HG02840 (cell line): ENCODE measurements around the gene EIF2S1.

ENCODE experiments used
- ATAC-seq: cut with Tn5 transposase; IDR thresholded peaks from one replicate; pipeline ENCODE4 v1.9.1; 2021; ENCODE audit warnings: mild to moderate bottlenecking, moderate library complexity, moderate number of reproducible peaks; ENCODE audit not compliant: unreplicated experiment, low FRiP score

Gene EIF2S1

GRCh38 chr14:67429510-67430205 is 69.5 kb downstream of the EIF2S1 start:
- no peak for ATAC-seq

DNA sequence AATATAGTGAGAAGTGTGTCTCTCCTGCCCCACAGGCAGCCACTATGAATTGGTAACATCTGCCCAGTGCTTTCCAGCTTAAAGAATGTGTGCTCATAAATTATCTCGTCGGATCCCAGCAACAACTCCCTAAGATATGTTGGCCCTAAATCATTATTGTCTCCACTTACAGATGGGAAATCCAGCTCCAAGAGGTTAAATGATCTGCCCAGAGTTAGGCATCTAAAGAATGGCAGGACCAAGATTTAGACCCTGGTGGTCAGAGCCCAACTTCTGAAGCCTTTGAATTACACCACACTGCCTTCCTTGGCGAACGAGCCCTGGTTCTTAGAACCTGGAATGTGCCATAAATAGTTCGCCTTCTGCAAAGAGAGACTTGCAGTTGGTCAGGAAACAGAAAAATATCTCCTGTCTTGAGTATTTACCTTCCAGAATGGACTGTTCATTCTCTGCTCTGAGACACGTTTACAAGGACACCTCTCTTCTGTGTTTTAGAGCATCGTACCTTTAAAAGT is 72.0 kb downstream of the EIF2S1 start:
- no peak for ATAC-seq

DNA sequence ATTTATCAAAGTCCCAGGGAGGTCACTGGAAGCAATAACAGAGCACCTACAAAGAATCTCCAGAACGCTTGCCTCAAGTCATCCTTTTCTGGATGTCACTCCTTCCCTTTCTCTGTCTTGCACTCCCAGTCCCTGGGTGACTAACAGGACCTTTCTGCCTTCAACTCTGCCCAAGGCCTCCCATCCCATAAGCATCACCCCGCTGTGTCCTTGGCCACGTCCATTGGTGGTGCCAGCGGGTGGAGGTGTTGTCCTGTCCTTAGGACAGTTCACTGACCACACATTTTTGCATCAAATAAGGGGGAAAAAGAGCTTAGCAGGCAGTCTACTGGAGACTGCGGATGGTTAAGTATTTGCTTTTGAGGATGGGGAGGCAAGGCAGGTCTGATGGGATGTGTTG is 75.5 kb downstream of the EIF2S1 start:
- ATAC-seq = no peak
